Type B pancreatic cell (in vitro differentiated cells): ENCODE measurements around the gene REPS2. TPM values are rescaled to one million over a fixed set of nuclear protein-coding genes. Genes with fewer than 3 reads are reported as not detected.

Experiments
- DNase-seq: peaks from one replicate; pipeline ENCODE4 v3.0.0; 2021; ENCODE audit warnings: mixed read lengths; ENCODE audit not compliant: unreplicated experiment; ENCODE audit errors: extremely low spot score
- H3K27ac Mint-ChIP-seq: 2 replicates; pipeline ENCODE4 v1.8.0; 2021; ENCODE audit warnings: mild to moderate bottlenecking, mixed read lengths
- H3K27me3 Mint-ChIP-seq: 2 replicates; pipeline ENCODE4 v1.8.0; 2021; ENCODE audit warnings: mixed read lengths
- H3K36me3 Mint-ChIP-seq: 2 replicates; pipeline ENCODE4 v1.8.0; 2021; ENCODE audit warnings: mixed read lengths
- H3K4me1 Mint-ChIP-seq: one replicate; pipeline ENCODE4 v1.8.0; 2021; ENCODE audit warnings: mixed read lengths; ENCODE audit not compliant: unreplicated experiment
- H3K4me3 Mint-ChIP-seq: 2 replicates; pipeline ENCODE4 v1.8.0; 2021; ENCODE audit warnings: mild to moderate bottlenecking, mixed read lengths
- H3K9me3 Mint-ChIP-seq: 2 replicates; pipeline ENCODE4 v1.8.0; 2021; ENCODE audit warnings: mixed read lengths
- CTCF ChIP-seq: fragments of 200-600 bp; sonication (generic); conservative IDR thresholded peaks from 2 replicates; pipeline ENCODE4 v1.5.0; 2021; ENCODE audit warnings: antibody characterized with exemption, mild to moderate bottlenecking
- total RNA-seq: library from RNA; stranded (reverse); gene quantifications from 2 replicates; pipeline ENCODE4 v1.2.1, GENCODE V29; 2021; ENCODE audit warnings: low replicate concordance

The REPS2 gene
- total RNA-seq, 1 donor from 2014 or later = 1.6 TPM

DNA sequence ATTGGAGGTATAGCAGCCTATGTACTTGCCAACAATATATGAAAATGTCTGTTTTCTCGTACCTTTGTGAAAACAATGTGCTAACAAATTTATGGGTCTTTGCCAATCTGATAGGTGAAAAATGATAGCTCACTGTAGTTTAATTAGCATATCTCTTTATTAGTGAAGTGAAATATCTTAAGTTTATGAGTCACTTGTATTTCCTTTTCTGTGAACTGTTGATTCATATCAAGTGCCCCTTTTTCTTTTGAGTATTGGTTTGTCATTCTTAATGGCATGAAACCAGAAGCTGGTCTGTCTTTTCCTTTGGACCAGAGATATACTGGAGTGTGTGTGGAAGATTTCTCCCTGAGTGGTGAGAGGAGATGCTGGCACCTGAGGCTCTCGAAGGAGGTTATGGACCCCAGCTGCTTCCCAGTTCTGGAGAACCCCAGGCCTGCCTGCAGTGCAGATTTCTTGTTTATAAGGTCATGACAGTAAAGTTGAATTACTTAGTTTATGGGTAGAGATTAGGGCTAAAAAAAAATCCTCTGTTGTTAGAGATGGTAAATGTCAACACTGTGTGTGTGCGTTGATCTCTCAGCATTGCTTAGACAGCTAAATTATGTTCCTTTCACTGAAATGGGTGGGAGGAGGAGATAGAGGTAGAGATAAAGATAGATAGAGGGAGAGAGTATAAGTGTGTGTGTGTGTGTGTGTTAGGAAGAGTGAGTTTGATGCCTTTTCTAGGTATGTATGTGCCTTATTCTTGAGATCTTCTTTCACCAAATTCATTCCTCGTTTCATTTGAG is 89.9 kb downstream of the REPS2 start:
- Mint-ChIP-seq H3K9me3 (no peaks in the 10 kb centered on the region), H3K4me1 (peaks cover 21% of the 10 kb centered on the region), H3K27ac (no peak overlapping the region), H3K27me3 (peaks cover 4% of the 10 kb centered on the region), H3K36me3 (peaks cover 4% of the 10 kb centered on the region), H3K4me3 (no peak overlapping the region)
- no peak for TF ChIP-seq CTCF
- DNase-seq = no peak

DNA sequence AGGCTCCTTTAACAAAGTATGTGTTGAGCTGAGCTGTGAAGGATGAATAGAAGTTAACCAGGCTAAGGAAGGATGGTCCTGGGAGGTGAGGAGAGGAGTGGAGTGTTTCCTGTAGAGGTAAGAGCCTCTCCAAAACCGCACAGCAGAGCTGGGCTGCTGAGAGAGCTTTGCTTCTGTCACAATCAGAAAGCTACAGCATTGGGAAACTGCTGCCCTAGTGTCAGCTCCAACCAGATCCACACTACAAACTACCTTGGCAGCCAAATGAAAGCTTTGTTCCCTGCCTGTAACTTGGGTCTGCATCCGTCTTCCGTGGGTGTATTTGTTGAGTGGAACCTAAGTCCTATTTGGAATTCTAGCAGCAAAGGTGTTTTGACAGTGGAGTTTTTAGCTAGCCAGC is 91.8 kb downstream of the REPS2 start:
- Mint-ChIP-seq H3K27me3 (peaks cover 4% of the 10 kb centered on the region), H3K4me3 (no peak overlapping the region), H3K9me3 (no peaks in the 10 kb centered on the region), H3K4me1 (peaks cover 21% of the 10 kb centered on the region), H3K27ac (no peak overlapping the region), H3K36me3 (peaks cover 4% of the 10 kb centered on the region)
- no peak for DNase-seq
- TF ChIP-seq CTCF = no peak

DNA sequence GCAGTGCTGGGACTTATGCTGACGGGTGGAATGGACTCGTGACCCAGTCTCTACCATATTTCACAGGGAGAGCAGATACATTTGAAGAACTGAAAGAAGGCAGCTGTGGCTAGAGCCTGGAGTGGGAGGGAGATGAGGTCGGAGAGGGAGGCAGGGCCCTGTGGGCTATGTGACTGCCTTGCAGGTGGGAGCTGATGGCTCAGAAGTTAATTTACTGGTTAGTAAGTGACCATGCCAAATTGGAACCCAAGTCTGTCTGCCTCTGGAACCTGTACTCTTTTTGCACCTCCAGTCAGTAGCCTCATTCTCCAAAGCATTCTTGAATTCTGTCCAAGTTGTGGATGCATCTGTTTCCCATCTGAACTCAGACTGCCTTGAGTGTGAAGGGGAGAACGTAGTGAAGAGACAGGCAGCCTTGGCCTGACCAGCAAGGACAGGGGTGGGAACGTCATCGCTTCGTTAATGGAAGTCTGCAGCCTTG is 92.3 kb downstream of the REPS2 start:
- Mint-ChIP-seq H3K4me3 (no peak overlapping the region), H3K4me1 (peaks cover 21% of the 10 kb centered on the region), H3K27me3 (peaks cover 4% of the 10 kb centered on the region), H3K27ac (no peak overlapping the region), H3K36me3 (peaks cover 4% of the 10 kb centered on the region), H3K9me3 (no peaks in the 10 kb centered on the region)
- no peak for TF ChIP-seq CTCF
- no peak for DNase-seq

GRCh38 chrX:17039826-17040225 is 93.4 kb downstream of the REPS2 start:
- H3K4me1 Mint-ChIP-seq = peaks cover 21% of the 10 kb centered on the region
- H3K36me3 Mint-ChIP-seq = peaks cover 4% of the 10 kb centered on the region
- TF ChIP-seq CTCF = no peak
- H3K9me3 Mint-ChIP-seq = no peaks in the 10 kb centered on the region
- peaks cover 4% of the 10 kb centered on the region for H3K27me3 Mint-ChIP-seq
- H3K27ac Mint-ChIP-seq = no peak overlapping the region
- DNase-seq = no peak
- no peak overlapping the region for H3K4me3 Mint-ChIP-seq

DNA sequence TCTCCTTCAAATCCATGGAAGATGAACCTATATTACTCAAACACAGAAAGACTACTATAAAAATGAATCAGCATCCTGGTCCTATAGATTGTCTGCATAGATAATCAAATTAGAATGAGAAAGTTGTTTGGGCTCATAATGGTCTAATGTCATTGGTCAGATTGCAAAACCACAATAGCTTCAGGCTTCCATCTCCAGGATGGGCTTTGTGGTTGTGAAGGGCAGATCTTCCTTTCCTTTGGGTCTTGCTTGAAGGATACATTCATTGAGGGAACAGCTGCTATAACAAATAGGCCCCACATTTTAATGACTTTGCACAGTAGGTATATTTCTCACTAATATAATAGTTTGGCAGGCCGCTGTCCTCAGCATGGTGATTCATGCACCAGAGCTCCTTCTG is 94.3 kb downstream of the REPS2 start:
- no peak for TF ChIP-seq CTCF
- Mint-ChIP-seq H3K27ac (no peak overlapping the region), H3K27me3 (peaks cover 4% of the 10 kb centered on the region), H3K4me1 (peaks cover 21% of the 10 kb centered on the region), H3K4me3 (no peak overlapping the region), H3K36me3 (no peaks in the 10 kb centered on the region), H3K9me3 (no peaks in the 10 kb centered on the region)
- DNase-seq = no peak
